GM03348 (cell line): ENCODE data around the gene ABHD12.

Experiments used
- DNase-seq: peaks from one replicate; pipeline ENCODE4 v3.0.0; 2012; ENCODE audit warnings: low spot score

ABHD12 gene

DNA sequence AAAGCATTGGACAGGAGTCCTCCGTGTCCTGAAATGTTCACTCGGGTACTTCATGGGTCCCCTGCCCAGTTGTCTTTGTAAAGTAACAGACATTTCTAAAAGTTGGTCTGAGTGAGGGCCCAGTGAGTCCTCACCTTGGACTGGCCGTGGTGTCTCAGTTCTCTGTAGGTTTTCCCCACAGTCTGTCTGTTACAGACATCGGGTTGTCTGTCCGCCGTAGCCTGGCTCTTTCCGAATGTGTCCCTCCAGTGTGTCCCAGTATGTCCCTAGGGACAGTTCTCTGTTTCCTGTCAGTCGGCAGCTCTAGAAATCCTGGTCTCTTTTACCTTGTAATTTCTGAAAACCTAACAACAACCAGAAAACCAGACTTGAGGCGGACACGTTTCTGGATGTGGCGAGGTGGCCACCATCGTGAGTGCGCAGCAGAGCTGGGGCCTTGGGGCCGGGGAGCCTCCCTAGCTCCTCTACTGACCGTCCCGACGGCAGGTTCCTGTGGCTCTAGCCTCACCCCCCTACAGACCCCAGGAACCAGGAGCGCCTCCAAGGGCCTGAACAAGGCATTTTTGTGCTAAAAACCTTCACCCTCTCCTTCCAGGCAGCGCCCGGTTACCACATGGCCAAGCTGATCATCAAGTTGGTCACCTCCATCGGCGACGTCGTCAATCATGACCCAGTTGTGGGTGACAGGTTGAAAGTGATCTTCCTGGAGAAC lies 100.6 kb downstream of the ABHD12 start:
- DNase-seq, result no peak

DNA sequence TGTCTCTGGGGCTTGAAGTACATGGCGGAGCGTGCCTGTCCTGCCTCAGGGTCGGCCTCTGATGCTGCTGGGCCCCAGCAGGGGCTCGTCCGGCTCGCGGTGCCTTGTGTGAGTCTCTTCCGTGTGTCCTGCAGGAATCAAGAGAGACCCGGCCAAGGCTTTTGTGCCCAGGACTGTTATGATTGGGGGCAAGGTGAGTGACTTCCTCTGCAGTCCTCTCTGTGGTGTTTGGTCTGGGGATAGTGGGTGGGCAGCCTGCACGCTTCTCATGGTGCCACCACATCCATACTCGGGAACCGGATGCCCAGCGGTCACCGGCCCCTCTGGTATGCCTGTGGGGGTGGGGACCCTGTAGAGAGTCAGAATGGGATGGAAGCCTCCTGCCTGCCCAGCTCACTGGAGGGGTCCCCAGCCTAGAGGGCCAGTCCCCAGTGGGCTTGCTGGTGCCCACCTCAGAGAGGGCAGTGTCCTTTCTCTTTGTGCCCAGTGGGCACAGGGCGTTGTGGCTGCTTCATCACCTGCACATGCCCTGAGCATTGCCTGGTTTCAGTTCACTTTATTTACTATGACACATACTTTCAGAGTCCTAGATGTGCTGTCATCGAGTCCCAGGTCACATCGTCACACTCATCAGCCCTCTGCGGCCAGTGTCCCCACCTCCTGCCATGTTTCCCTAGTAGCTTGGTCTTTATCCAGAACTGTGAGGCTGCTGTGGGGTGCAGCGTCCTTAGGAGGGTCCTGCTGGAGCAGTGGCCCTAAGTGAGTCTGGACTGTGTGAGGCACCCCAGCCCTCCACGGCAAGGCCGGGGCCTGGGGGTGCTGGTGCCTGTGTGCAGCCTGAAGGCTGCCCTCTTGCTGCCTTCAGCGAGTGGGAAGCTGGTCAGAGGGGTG lies 102.1 kb downstream of the ABHD12 start:
- DNase-seq, result no peak

DNA sequence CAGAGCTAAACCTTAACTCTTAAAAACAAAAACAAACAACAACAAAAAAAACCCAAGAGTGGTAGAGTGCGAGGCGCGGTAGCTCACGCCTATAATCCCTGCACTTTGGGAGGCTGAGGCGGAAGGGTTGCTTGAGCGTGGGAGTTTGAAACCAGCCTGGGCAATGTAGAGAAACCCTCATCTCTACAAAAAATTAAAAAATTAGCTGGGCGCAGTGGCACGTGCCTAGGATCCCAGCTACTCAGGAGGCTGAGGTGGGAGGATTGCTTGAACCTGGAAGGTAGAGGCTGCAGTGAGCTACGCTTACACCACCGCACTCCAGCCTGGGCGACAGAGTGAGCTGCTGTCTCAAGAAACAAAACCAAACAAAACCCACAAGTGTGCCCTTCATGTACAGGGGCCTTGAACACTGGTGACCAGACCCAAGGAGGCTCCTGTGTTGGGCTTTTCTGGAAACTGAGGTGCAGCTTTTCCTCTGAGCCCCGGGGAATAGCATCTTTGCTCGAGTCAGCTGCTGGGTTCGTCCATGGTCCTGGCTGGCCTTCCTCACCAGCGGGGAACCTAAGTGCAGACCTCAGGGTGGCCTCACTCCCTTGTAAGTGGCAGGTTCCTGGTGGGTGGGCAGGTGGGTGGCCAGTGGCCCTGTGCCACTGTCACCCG lies 102.9 kb downstream of the ABHD12 start:
- DNase-seq, result no peak

DNA sequence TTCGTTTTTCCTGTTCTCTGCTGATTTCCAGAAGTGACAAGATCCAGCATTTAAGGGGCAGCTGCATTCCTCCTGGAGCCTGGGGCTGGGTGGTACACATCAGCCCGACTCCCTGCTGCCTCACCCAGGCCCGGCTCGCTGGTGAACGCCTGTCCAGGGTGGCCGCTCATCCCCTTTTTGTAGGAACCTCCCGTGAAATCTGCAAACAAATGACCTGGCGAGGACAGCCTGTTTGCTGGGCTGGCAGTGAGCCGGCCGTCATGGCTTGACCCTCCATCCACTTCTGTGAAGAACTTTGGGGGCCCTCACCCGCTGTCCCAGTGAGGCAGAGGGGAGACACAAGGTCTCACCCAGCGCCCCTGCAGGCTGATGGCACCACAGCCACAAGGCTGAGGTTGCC lies 103.7 kb downstream of the ABHD12 start:
- no peak for DNase-seq

DNA sequence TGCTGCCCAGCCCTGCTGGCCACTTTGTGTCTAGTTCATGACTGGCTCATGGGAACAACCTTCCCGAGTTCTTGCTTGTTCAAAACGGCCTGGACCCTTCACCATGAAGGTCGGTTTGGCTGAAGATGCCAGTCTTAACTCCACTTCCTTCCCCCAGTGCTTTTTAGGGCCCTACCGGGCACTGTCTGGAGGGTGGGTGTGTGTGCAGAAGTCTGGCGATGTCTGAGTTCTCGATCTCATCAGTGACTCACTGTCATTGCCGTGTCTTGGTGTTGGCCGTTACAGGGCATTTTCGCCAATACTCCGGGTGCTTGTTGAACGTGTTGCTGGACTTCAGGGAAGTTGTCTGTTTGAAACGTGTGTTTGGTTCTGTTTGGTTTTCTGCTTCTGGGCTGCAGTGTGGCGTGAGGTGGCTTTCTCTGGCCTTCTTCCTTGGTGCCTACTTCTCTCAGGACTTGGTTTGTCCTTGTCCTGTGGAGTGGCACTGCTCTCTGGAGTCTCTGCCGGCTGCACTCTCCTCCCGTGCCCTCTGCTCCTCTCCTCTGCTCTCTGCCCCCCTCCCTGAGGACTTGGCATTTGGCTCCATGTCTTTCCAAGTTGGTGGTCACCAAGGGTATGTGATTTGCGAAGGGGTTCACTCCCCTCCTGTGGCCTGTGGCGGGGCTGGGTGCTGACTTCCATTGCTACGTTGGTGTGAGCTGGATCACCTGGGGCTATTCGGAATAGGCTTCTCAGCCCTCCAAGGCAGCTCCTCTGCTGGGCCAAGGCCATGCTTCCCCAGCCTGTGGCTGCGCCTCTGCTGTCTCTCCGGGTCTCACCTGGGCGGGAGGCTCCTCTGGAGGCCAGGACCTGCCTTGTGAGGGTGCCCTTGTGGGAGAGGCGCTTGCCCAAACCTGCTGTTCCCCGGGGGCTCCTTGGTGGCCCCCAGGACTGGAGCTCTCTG lies 104.5 kb downstream of the ABHD12 start:
- DNase-seq, result no peak

DNA sequence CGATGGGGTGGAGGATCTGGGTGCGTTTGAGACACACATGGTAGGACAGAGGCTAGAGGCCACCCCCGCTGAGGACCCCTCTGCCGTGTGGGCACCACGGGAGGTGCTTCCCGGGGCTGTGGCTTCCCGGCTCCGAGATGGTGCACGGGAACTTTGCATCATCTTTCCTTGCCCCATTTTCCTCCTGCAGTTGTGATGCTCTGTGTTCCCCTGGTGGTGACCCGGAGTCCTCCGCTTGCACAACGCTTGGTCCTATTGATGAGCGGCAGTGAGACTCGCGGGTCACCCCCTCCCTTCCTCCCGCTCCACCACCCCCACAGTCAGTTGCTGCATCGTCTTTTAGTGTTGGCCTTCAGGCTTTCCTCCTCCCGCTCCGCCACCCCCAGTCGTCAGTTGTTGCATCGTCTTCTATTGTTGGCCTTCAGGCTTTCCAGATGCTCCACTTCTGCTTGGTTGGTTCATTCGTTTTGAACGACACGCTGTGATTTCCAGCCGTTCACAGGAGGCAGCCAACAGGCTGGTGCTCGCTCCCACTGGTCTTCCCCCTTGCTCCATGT lies 105.5 kb downstream of the ABHD12 start:
- DNase-seq, result no peak

DNA sequence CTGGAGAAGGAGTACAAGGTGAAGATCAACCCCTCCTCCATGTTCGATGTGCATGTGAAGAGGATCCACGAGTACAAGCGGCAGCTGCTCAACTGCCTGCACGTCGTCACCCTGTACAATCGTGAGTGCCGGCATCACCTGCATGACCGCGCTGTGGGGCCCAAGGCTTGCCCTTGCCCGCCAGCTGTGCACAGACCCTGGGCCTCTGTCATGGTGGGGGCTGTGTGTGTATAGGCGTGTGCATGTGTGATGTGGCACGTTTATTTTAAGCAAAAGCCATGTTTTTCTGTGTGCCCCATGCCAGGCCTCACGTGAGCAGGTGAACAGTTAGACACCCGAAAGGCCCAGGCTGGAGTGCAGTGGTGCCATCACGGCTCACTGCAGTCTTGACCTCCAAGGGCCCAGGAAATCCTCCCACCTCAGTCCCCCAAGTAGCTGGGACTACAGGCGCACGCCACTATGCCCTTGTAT lies 106.5 kb downstream of the ABHD12 start:
- DNase-seq, result no peak

DNA sequence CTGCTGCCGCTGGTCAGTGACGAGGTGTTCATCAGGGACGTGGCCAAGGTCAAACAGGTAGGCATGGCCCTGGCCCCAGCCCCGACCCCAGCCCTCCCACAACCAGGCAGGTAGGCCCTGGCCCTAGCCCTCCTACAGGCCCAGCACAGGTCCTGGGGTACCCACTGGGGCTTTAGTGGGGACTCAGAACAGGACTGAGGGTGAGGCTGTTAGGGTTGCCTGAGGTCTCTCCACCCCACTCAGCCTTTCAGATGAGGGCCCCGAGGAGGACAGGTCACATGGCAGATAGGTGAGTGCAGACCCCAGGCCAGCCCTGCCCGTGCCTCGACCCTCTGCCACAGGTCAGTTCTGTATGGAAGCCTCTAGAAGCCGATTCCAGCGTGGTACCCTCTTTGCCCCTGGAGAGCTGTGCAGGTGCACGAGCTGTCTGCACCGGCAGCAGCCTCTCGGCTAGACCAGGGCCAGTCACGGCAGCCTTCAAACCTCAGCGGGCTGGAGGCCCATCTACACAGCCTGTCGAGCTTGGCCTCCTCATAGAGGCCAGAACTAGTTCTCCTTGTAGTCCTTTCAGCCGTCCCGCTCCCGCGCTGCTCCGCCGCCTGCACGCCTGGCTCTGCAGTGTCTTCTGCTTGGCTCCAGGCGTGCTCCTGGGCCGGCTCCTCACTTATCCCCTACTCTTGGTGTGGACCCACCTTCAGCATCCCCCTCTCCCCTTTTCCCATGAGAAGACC lies 107.2 kb downstream of the ABHD12 start:
- no peak for DNase-seq

DNA sequence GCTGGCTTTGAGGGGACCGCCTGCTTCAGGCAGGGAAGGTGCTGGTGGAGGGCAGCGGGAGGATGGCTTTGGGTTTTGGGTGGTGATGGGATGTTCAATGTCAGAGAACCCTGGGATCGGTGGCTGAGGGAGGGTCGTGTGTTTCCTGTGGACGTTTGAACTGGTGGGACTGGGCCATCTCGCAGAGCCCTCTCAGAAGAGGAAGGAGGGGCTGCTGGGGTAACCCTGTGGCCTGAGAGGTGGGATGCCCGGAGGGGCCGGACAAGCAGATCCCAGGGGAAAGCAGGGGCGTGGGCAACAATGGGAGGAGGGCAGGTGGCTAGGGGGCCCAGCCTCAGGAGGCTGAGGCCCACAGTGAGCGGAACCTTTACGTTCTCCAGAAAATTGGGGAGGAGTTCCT lies 107.8 kb downstream of the ABHD12 start:
- DNase-seq, result no peak

DNA sequence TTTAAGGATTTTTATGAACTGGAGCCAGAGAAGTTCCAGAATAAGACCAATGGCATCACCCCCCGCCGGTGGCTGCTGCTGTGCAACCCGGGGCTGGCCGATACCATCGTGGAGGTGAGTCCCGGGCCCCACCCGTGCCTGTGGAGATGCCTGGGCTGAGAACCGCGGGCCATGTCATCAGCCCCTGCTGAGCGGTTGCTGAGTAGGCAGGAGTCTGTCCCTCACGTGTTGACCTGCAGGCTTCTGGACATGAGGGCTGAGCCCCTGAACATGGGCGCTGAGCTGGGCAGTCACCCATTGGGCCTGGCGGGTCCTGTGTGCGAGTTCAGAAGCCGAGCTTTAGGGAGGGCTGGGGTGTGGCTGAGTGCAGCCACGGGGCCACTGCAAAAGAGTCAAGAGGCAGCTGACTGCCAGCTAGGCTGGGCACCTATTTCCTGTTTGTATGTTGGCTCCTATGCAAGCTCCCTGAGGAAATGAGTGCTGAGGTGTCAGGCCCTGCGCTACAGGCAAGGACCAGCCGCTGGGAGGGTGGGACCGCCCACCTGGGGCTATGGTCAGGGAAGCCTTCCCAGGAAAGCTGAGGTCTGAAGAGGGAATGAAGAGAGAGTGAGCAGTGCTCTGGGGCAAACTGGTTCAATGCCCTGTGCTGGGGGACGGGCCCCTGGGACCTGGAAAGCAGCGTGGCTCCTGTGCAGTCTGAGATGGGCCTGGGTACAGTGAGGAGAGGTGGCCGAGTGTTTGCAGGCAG lies 108.4 kb downstream of the ABHD12 start:
- no peak for DNase-seq

DNA sequence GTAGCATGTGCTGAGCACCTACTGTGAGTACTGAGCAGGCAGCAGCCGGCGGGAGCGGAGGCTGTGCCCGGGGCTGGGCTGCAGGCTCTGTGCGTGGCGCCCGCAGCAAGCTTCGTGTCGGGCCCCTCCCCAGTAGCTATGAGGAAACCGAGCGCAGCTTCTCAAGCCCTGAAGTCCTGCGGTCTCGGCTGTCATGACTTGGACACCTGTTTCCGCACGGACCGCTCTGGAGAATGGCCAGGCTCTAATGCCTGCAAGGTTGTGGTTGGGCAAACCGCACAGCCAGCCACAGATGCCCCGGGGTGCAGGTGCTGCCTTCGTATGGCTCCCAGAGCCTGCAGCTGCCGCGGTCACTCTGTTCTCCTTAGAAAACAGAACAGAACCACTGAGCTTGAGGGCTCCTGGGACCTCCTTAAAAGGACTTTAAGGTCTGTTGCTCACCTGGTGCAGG lies 109.1 kb downstream of the ABHD12 start:
- no peak for DNase-seq

DNA sequence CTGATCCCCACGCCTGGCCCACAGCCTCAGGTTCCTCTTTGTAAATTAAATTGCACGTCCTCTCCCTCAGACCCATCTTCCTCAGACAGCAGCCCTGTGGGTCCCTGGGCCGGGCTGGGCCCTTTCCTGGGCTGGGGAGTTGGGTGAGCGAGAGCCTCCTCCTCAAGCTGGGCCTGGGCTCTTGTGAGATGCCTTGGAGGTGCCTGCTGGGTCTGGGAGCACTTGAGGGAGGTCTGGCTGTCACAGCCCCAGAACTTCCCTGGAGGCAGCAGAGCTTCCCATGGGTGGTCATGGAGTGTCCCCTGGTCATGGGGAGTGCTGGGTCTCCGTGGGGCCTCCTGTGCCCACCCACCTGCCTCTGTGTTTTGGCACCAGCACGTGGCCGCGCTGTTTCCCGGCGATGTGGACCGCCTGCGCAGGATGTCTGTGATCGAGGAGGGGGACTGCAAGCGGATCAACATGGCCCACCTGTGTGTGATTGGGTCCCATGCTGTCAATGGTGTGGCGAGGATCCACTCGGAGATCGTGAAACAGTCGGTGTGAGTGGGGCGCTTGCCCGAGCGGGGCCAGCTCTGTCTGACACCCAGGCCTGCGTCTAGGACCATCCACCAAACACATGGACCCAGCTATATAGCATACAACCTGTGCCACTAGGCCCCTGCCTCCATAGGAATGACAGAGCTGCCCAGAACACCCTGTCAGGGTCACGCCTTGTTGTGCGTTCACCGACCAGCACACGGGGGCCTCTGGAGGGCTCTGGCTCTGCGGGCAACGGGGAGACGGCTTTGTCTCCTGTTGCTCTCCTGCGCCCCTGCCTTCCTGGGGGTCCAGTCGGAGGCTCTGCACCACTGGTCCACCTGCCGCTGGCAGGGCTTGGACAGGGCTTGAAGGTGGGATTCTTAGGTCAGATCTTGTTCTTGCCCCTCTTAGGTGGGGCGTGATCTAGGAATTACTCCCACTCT lies 109.8 kb downstream of the ABHD12 start:
- DNase-seq, result no peak

DNA sequence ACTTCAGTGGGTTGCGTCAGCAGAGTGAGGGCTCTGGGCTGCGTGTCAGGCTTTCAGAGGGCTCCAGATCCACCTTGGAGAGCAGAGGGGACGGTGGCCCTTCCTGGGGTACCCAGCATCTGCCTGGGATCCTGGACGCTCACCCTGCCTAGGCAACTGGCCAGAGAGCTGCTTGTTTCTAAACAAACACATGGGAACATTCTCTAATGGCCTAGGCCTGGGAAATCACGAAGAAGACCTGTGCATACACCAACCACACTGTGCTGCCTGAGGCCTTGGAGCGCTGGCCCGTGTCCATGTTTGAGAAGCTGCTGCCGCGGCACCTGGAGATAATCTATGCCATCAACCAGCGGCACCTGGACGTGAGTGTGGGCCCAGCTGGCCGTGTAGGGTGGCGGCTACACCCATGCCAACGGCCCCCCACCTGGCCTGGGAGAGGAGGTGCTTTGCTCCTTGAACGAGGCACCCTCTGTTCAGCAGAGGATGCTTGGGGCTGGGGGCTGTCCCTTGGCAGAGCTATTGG lies 110.5 kb downstream of the ABHD12 start:
- DNase-seq, result no peak

DNA sequence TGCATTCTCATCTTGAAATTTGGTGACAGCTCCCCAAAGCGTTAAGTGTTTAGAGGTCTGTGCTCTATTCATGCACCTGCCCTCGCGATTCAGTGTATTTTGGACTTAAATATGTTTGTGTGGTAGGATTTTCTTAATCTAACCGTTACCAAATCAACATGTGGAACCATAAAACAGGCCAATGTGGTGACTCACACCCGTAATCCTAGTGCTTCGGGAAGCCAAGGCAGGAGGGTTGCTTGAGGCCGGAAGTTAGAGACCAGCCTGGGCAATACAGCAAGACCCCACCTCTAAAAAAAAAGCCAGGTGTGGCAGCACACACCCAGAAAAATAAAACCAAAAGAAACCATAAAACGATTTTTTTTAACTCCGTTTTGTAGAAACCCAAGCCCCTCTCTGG lies 111.2 kb downstream of the ABHD12 start:
- no peak for DNase-seq

DNA sequence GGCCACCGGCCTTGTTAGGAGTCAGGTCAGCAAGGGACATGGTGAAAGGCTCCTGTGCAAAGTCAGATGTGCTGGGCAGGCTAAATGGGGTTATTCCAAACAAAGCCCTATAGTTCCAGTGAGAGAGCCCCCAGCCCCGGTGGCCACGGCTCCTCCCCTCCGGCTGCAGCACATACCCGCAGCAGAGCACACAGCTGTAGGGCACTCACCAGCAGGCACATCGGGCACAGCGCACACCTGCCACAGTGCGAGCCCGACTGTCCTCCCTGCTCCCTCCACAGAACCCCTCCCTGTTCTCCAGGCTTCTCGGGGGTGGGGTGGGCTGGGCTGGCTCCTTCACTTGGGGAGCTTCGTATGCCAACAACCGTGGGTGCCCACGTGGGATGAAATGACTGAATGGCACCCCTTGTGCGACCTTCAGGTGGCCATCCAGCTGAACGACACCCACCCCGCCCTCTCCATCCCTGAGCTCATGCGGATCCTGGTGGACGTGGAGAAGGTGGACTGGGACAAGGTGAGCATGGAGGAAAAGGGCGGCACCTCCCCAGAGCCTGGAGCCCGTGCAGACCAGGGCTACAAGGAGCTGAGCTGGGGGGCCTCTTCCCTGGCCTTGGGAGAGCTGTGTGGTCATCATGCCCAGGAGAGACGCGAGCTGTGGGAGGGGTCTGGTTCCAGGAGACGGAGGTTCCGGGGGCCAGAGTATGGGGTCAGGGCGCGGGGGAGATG lies 111.8 kb downstream of the ABHD12 start:
- no peak for DNase-seq

DNA sequence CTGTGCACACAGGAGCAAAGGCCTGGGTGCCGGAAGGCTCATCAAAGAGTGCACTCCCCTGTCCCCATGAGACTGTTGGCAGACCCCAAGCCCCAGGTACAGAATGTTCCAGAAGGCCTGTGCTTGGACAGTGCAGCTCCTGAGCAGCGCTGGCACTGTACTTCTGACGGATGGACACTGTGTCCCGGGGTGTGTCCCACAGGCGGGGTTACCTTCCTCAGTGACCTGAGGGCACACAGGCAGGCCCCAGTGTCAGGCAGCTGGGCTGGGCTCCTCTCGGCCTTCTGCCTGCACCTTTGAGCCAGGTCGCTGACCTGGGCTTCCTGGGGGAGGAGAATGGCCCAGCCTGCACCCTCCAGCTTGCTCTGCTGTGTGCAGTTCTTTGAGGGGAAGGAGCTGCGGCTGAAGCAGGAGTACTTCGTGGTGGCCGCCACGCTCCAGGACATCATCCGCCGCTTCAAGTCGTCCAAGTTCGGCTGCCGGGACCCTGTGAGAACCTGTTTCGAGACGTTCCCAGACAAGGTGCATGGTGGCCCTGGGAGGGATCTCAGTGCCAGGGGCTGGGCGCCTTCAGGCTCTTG lies 112.6 kb downstream of the ABHD12 start:
- no peak for DNase-seq

DNA sequence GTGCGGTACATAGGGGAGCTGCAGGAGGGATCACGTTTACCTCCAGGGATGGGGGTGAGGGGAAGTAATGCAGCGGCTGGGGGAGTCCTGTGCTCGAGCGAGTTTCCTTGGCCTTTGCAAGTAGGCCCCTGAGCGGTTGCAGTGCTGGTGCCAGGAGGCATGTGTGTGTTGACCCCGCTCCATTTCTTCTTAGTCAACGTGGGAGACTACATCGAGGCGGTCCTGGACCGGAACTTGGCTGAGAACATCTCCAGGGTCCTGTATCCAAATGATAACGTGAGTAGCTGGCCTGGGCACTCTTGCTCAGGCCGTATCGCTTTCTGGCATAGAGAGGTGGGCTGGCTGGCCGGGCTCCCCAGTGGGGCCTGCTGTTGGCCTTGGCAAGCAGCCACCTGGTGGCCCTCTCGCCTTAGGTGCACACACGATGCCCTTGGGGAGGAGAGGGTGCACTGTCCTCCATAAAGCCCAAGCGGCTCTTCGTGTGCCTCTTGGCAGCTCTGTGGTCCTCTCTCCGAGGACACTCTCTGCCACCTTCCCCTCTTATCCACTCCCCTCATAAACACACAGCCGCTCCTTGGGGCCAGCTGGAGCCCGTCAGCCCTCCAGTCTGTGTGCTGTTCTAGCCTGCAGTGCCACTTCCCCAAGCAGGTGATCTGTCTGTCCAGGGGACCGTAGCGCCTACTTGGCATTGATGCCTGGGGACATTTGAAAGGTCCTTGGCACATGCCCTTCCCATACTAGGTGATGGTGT lies 113.4 kb downstream of the ABHD12 start:
- DNase-seq, result no peak
